GM18511 (cell line): Measurements from ENCODE around the gene CYP26C1.

ENCODE experiments used
- ATAC-seq: cut with Tn5 transposase; IDR thresholded peaks from one replicate; pipeline ENCODE4 v1.9.1; 2021; ENCODE audit warnings: mild to moderate bottlenecking, moderate library complexity; ENCODE audit not compliant: unreplicated experiment

Gene CYP26C1

GRCh38 chr10:93063977-93064660 is 3.5 kb downstream of the CYP26C1 start:
- no peak for ATAC-seq

- ATAC-seq = no peak
Measured at GRCh38 chr10:93064874-93065660, 4.5 kb downstream of the CYP26C1 start.

- ATAC-seq = no peak
Measured at GRCh38 chr10:93065675-93066543, 5.3 kb downstream of the CYP26C1 start.

- ATAC-seq = no peak
Measured at GRCh38 chr10:93066544-93066913, 5.9 kb downstream of the CYP26C1 start.

GRCh38 chr10:93067443-93068365 is 7.1 kb downstream of the CYP26C1 start:
- ATAC-seq = no peak

GRCh38 chr10:93068411-93069244 is 8.0 kb downstream of the CYP26C1 start:
- no peak for ATAC-seq

- ATAC-seq = no peak
Measured at GRCh38 chr10:93069245-93069561, 8.6 kb downstream of the CYP26C1 start.

- no peak for ATAC-seq
Measured at GRCh38 chr10:93070378-93071176, 10.0 kb downstream of the CYP26C1 start.

- ATAC-seq = no peak
Measured at GRCh38 chr10:93071177-93071472, 10.5 kb downstream of the CYP26C1 start.

GRCh38 chr10:93071674-93072224 is 11.2 kb downstream of the CYP26C1 start:
- no peak for ATAC-seq

GRCh38 chr10:93072225-93072712 is 11.7 kb downstream of the CYP26C1 start:
- no peak for ATAC-seq

- no peak for ATAC-seq
Measured at GRCh38 chr10:93072713-93073538, 12.3 kb downstream of the CYP26C1 start.

GRCh38 chr10:93073539-93074146 is 13.0 kb downstream of the CYP26C1 start, which contains the start of gene CYP26A1:
Gene CYP26A1 (plus strand): TSS chr10:93073893. CDS start chr10:93073935, 42 bp downstream.
- no peak for ATAC-seq

GRCh38 chr10:93074147-93074596 is 13.6 kb downstream of the CYP26C1 start:
- no peak for ATAC-seq

- no peak for ATAC-seq
Measured at GRCh38 chr10:93074597-93075368, 14.2 kb downstream of the CYP26C1 start.
